ENCODE results near the gene IFNK.

DNA sequence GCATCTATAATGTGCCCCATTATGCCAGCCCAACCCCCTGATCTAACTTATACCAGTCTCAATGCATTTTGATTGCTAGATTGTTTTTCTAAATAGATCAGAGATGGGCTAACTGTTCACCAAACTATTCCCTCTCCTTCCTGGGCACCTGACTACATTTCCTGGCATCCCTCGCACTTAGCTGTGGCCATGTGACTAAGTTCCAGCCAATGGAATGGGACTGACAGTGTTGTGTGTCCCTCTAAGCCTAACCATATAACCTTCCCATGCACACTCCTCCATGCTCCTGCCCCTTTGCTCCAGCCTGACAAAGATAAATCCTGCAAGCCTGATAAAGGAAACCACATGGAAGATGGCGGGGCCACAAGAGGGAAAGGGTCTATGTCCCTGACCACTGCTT, 12.3 kb upstream of the IFNK start:
- TF ChIP-seq, protein P1, sequence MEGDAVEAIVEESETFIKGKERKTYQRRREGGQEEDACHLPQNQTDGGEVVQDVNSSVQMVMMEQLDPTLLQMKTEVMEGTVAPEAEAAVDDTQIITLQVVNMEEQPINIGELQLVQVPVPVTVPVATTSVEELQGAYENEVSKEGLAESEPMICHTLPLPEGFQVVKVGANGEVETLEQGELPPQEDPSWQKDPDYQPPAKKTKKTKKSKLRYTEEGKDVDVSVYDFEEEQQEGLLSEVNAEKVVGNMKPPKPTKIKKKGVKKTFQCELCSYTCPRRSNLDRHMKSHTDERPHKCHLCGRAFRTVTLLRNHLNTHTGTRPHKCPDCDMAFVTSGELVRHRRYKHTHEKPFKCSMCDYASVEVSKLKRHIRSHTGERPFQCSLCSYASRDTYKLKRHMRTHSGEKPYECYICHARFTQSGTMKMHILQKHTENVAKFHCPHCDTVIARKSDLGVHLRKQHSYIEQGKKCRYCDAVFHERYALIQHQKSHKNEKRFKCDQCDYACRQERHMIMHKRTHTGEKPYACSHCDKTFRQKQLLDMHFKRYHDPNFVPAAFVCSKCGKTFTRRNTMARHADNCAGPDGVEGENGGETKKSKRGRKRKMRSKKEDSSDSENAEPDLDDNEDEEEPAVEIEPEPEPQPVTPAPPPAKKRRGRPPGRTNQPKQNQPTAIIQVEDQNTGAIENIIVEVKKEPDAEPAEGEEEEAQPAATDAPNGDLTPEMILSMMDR (IDR thresholded peaks at IDR 0.05 in 2 of 3, conservative IDR thresholded peaks at IDR 0.05 in 1 of 3; ENCODE audit: borderline replicate concordance in 1 of 3, insufficient read depth in 1 of 3, low read depth in 2 of 3, low read length in 2 of 3): no peak
- TF ChIP-seq POLR2AphosphoS5 (IDR thresholded peaks at IDR 0.05; ENCODE audit: low read depth, low read length): no peak
- TF ChIP-seq ZFX (IDR thresholded peaks at IDR 0.05): no peak
- TF ChIP-seq, protein P2, sequence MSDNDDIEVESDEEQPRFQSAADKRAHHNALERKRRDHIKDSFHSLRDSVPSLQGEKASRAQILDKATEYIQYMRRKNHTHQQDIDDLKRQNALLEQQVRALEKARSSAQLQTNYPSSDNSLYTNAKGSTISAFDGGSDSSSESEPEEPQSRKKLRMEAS (IDR thresholded peaks at IDR 0.05): no peak
- TF ChIP-seq EGR1 (IDR thresholded peaks at IDR 0.05; ENCODE audit: low read depth): no peak
- TF ChIP-seq EZH2 (IDR thresholded peaks at IDR 0.05): no peak
- TF ChIP-seq EZH2phosphoT487 (IDR thresholded peaks at IDR 0.05; ENCODE audit: borderline replicate concordance): no peak
- TF ChIP-seq JUND (IDR thresholded peaks at IDR 0.05): no peak
- TF ChIP-seq, protein P3, sequence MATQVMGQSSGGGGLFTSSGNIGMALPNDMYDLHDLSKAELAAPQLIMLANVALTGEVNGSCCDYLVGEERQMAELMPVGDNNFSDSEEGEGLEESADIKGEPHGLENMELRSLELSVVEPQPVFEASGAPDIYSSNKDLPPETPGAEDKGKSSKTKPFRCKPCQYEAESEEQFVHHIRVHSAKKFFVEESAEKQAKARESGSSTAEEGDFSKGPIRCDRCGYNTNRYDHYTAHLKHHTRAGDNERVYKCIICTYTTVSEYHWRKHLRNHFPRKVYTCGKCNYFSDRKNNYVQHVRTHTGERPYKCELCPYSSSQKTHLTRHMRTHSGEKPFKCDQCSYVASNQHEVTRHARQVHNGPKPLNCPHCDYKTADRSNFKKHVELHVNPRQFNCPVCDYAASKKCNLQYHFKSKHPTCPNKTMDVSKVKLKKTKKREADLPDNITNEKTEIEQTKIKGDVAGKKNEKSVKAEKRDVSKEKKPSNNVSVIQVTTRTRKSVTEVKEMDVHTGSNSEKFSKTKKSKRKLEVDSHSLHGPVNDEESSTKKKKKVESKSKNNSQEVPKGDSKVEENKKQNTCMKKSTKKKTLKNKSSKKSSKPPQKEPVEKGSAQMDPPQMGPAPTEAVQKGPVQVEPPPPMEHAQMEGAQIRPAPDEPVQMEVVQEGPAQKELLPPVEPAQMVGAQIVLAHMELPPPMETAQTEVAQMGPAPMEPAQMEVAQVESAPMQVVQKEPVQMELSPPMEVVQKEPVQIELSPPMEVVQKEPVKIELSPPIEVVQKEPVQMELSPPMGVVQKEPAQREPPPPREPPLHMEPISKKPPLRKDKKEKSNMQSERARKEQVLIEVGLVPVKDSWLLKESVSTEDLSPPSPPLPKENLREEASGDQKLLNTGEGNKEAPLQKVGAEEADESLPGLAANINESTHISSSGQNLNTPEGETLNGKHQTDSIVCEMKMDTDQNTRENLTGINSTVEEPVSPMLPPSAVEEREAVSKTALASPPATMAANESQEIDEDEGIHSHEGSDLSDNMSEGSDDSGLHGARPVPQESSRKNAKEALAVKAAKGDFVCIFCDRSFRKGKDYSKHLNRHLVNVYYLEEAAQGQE (IDR thresholded peaks at IDR 0.05; ENCODE audit: low read depth): no peak
- no peak for TF ChIP-seq POLR2A (IDR thresholded peaks at IDR 0.05; ENCODE audit: borderline replicate concordance, extremely low read depth, insufficient read depth, insufficient read length)
